ENCODE results near the gene GALNT13.

Gene GALNT13

DNA sequence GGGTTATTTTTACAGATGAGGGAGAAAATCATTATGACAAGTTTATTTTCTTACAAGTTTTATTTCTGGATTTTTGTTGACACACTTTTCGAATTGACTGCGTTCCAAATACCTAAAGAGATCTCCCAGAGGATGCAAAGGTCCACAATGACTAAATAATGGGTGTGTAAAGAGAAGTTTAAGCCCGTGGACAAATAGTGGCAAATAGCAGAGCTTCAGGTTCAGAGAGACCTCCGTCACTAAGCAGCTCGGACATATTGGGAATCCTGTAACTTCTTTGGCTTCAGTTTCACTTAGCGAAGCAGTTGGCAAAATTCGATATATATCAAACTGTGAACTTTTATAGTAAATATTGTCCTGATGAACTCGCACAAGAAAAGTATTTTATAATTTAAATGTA lies 556.3 kb downstream of the GALNT13 start:
- no peak overlapping the region for H3K27ac Mint-ChIP-seq
- DNase-seq (ENCODE audit: low spot score in 2 of 2) = no peak
- H3K27me3 Mint-ChIP-seq = no peaks in the 10 kb centered on the region
- H3K4me3 Mint-ChIP-seq = no peak overlapping the region
- no peaks in the 10 kb centered on the region for H3K36me3 Mint-ChIP-seq
- H3K4me1 Mint-ChIP-seq = no peaks in the 10 kb centered on the region
- H3K9me3 Mint-ChIP-seq = no peaks in the 10 kb centered on the region
- ATAC-seq (ENCODE audit: low read depth) = no peak

- Mint-ChIP-seq H3K4me3 (no peak overlapping the region), H3K27ac (no peak overlapping the region), H3K27me3 (no peaks in the 10 kb centered on the region), H3K36me3 (no peaks in the 10 kb centered on the region), H3K4me1 (no peaks in the 10 kb centered on the region), H3K9me3 (no peaks in the 10 kb centered on the region)
- ATAC-seq (ENCODE audit: low read depth) = no peak
- DNase-seq (ENCODE audit: low spot score in 2 of 2) = no peak
These were observed 561.3 kb downstream of the GALNT13 start for GRCh38 chr2:154433010-154433409.

- H3K27me3 Mint-ChIP-seq = no peaks in the 10 kb centered on the region
- H3K4me1 Mint-ChIP-seq = no peaks in the 10 kb centered on the region
- no peaks in the 10 kb centered on the region for H3K36me3 Mint-ChIP-seq
- H3K27ac Mint-ChIP-seq = no peak overlapping the region
- no peak overlapping the region for H3K4me3 Mint-ChIP-seq
- DNase-seq (ENCODE audit: low spot score in 2 of 2) (no peak), ATAC-seq (ENCODE audit: low read depth) (no peak)
- H3K9me3 Mint-ChIP-seq = no peaks in the 10 kb centered on the region
These were observed 565.4 kb downstream of the GALNT13 start for GRCh38 chr2:154437104-154437503.

- ATAC-seq (ENCODE audit: low read depth) = no peak
These were observed 567.4 kb downstream of the GALNT13 start for GRCh38 chr2:154439156-154439555.

GRCh38 chr2:154443919-154444318 lies 572.2 kb downstream of the GALNT13 start:
- Mint-ChIP-seq H3K4me1 (no peaks in the 10 kb centered on the region), H3K27ac (no peak overlapping the region), H3K4me3 (no peak overlapping the region), H3K9me3 (no peaks in the 10 kb centered on the region), H3K27me3 (no peaks in the 10 kb centered on the region), H3K36me3 (no peaks in the 10 kb centered on the region)
- DNase-seq (ENCODE audit: low spot score in 2 of 2) (no peak), ATAC-seq (ENCODE audit: low read depth) (no peak)

More at GRCh38 chr2:154439156-154439555, 567.4 kb downstream of the GALNT13 start:
- DNase-seq (ENCODE audit: low spot score in 2 of 2) = no peak
- no peak overlapping the region for H3K4me3 Mint-ChIP-seq
- H3K27ac Mint-ChIP-seq = no peak overlapping the region
- H3K4me1 Mint-ChIP-seq = no peaks in the 10 kb centered on the region
- no peaks in the 10 kb centered on the region for H3K27me3 Mint-ChIP-seq
- no peaks in the 10 kb centered on the region for H3K36me3 Mint-ChIP-seq
- H3K9me3 Mint-ChIP-seq = no peaks in the 10 kb centered on the region

GRCh38 chr2:154446324-154446723 lies 574.6 kb downstream of the GALNT13 start:
- ATAC-seq (ENCODE audit: low read depth) (no peak), DNase-seq (ENCODE audit: low spot score in 2 of 2) (no peak)
- no peaks in the 10 kb centered on the region for H3K27me3 Mint-ChIP-seq
- H3K36me3 Mint-ChIP-seq = no peaks in the 10 kb centered on the region
- H3K4me3 Mint-ChIP-seq = no peak overlapping the region
- H3K9me3 Mint-ChIP-seq = no peaks in the 10 kb centered on the region
- H3K4me1 Mint-ChIP-seq = no peaks in the 10 kb centered on the region
- H3K27ac Mint-ChIP-seq = no peak overlapping the region

- Mint-ChIP-seq H3K9me3 (no peaks in the 10 kb centered on the region), H3K36me3 (no peaks in the 10 kb centered on the region), H3K27ac (no peak overlapping the region), H3K27me3 (no peaks in the 10 kb centered on the region), H3K4me3 (no peak overlapping the region), H3K4me1 (no peaks in the 10 kb centered on the region)
- no peak for ATAC-seq (ENCODE audit: low read depth)
- no peak for DNase-seq (ENCODE audit: low spot score in 2 of 2)
These were observed 576.2 kb downstream of the GALNT13 start for GRCh38 chr2:154447727-154448418.

DNA sequence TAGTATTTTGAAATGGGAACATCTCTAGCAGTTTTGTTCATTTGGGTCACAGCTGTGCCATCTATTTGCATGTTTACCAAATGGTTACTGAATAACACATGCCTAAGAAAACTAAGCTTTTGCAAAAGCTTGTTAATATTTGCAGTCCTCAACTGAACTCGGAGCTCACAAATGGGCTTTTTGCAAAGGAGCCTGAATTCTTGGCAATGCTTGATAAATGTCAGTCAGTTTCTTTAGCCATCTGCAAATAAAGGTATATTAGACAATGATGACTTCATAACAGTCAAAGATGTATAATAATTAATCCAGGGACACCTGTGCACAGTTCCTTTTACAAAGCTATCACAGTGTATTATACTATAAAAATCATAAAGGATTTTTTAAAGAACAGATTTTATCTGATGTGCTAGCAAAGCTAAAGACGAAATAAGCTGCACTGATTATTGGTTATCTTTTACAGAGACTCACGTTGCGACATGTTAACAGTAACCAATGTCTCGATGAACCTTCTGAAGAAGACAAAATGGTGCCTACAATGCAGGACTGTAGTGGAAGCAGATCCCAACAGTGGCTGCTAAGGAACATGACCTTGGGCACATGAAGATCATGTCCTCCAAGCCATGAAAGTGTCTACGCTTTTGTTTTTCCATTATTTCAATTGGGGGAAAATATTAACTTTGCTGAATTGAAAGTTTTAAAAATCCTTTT lies 578.4 kb downstream of the GALNT13 start:
- Mint-ChIP-seq H3K9me3 (no peaks in the 10 kb centered on the region), H3K4me1 (no peaks in the 10 kb centered on the region), H3K27ac (no peak overlapping the region), H3K4me3 (no peak overlapping the region), H3K36me3 (no peaks in the 10 kb centered on the region), H3K27me3 (no peaks in the 10 kb centered on the region)
- no peak for DNase-seq (ENCODE audit: low spot score in 2 of 2)
- ATAC-seq (ENCODE audit: low read depth) = no peak

DNA sequence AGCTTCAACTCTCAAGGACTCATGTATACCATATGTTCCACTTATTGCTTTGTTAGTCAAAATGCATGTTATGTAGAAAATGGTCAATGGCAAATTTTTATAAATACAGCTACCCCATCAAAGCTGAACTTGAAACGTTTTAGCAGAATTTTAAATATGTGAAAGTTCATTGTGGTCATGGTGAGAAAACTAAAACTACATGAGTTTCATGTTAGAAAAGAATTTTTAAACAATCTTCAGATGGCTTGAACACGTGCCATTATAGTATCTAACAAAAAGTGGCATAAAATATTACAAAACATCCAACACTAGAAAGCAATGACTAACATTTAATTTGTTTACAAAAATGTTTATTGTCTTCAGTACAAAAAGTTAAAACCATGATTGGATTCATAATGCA lies 580.7 kb downstream of the GALNT13 start:
- H3K27ac Mint-ChIP-seq = no peak overlapping the region
- DNase-seq (ENCODE audit: low spot score in 2 of 2) (no peak), ATAC-seq (ENCODE audit: low read depth) (no peak)
- H3K4me1 Mint-ChIP-seq = no peaks in the 10 kb centered on the region
- H3K4me3 Mint-ChIP-seq = no peak overlapping the region
- H3K27me3 Mint-ChIP-seq = no peaks in the 10 kb centered on the region
- H3K36me3 Mint-ChIP-seq = no peaks in the 10 kb centered on the region
- no peaks in the 10 kb centered on the region for H3K9me3 Mint-ChIP-seq

GRCh38 chr2:154452906-154453493 lies 581.3 kb downstream of the GALNT13 start:
- DNase-seq (ENCODE audit: low spot score in 2 of 2) = no peak
- no peaks in the 10 kb centered on the region for H3K36me3 Mint-ChIP-seq
- ATAC-seq (ENCODE audit: low read depth) = no peak
- H3K27me3 Mint-ChIP-seq = no peaks in the 10 kb centered on the region
- H3K27ac Mint-ChIP-seq = no peak overlapping the region
- no peaks in the 10 kb centered on the region for H3K4me1 Mint-ChIP-seq
- no peak overlapping the region for H3K4me3 Mint-ChIP-seq
- H3K9me3 Mint-ChIP-seq = no peaks in the 10 kb centered on the region

DNA sequence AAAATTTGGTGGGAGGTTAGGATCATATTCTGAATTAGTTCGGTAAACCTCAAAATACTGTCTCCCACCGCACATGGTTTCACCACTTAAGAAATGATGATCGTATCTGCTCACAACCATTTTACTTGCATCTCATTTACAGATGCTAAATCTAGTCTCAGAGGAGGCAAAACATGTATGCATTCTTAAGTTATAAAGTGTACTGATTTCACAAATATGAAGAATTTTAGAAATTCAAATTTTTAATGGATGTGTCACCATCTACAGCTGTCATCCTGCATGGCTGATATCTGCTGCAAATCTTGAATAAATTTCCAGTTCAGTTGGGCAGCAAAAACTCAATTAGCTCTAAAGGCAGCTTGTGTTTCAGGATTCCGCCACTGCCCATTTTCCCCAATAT lies 583.4 kb downstream of the GALNT13 start:
- Mint-ChIP-seq H3K27ac (no peak overlapping the region), H3K9me3 (no peaks in the 10 kb centered on the region), H3K36me3 (no peaks in the 10 kb centered on the region), H3K4me1 (no peaks in the 10 kb centered on the region), H3K4me3 (no peak overlapping the region), H3K27me3 (no peaks in the 10 kb centered on the region)
- ATAC-seq (ENCODE audit: low read depth) = no peak
- DNase-seq (ENCODE audit: low spot score in 2 of 2) = no peak

- no peaks in the 10 kb centered on the region for H3K36me3 Mint-ChIP-seq
- no peak overlapping the region for H3K27ac Mint-ChIP-seq
- H3K9me3 Mint-ChIP-seq = no peaks in the 10 kb centered on the region
- ATAC-seq (ENCODE audit: low read depth) (no peak), DNase-seq (ENCODE audit: low spot score in 2 of 2) (no peak)
- H3K27me3 Mint-ChIP-seq = no peaks in the 10 kb centered on the region
- no peaks in the 10 kb centered on the region for H3K4me1 Mint-ChIP-seq
- H3K4me3 Mint-ChIP-seq = no peak overlapping the region
These were observed 584.1 kb downstream of the GALNT13 start for GRCh38 chr2:154455866-154456265.

GRCh38 chr2:154457286-154457685 lies 585.6 kb downstream of the GALNT13 start:
- Mint-ChIP-seq H3K4me1 (no peaks in the 10 kb centered on the region), H3K4me3 (no peak overlapping the region), H3K9me3 (no peaks in the 10 kb centered on the region), H3K27me3 (no peaks in the 10 kb centered on the region), H3K27ac (no peak overlapping the region), H3K36me3 (no peaks in the 10 kb centered on the region)
- DNase-seq (ENCODE audit: low spot score in 2 of 2) (no peak), ATAC-seq (ENCODE audit: low read depth) (no peak)

GRCh38 chr2:154459286-154459685 lies 587.6 kb downstream of the GALNT13 start:
- ATAC-seq (ENCODE audit: low read depth) (no peak), DNase-seq (ENCODE audit: low spot score in 2 of 2) (no peak)
- no peaks in the 10 kb centered on the region for H3K27me3 Mint-ChIP-seq
- no peaks in the 10 kb centered on the region for H3K9me3 Mint-ChIP-seq
- H3K4me1 Mint-ChIP-seq = no peaks in the 10 kb centered on the region
- no peak overlapping the region for H3K27ac Mint-ChIP-seq
- H3K36me3 Mint-ChIP-seq = no peaks in the 10 kb centered on the region
- no peak overlapping the region for H3K4me3 Mint-ChIP-seq
